GM04504 (cell line): ENCODE results near the gene KCNH6.

Experiments used
- DNase-seq: peaks from one replicate; pipeline ENCODE4 v3.0.0-alpha.2; 2012; ENCODE audit warnings: low read depth

KCNH6 gene

GRCh38 chr17:63512896-63513644, 10.1 kb upstream of the KCNH6 start:
- no peak for DNase-seq

DNA sequence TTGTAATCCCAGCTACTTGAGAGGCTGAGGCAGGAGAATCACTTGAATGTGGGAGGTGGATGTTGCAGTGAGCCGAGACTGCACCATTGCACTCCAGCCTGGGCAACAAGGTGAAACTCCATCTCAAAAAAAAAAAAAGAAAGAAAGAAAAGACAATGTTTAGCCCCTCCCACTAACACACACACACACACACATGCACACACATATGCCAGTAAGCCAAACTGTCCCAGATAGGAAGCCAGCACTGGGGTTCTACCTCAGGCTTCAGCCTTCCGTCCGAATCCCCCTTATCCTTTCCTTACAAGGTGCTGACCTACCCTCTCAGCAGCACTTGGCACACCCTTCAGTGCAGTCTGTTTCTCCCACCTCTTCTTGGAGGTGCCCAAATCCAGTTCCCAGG, 8.7 kb upstream of the KCNH6 start:
- DNase-seq, result no peak

GRCh38 chr17:63514974-63515373, 8.2 kb upstream of the KCNH6 start:
- no peak for DNase-seq

DNA sequence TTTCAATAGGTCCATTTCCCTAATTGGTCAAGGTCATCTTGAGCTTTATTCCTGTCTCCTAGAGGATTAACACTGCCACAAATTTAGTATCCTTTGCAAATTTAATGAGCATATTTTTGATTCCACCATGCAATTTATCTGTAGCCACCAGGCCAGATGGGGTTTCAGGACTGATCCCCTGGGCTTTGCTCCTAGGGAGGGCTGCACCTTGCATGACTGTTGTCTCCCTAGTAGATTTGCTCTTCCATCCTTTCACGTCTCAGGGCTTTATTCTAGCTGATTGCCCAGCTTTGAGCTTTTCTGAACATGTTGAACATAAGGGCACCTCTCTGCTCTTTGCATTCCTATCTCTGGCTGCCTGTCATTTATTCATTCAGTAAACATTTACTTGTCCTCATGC, 7.7 kb upstream of the KCNH6 start:
- DNase-seq, result no peak

GRCh38 chr17:63516910-63517824, 6.0 kb upstream of the KCNH6 start:
- peak; percentile 21 for DNase-seq

GRCh38 chr17:63517825-63518534, 5.2 kb upstream of the KCNH6 start:
- no peak for DNase-seq

GRCh38 chr17:63519116-63519881, 3.9 kb upstream of the KCNH6 start:
- DNase-seq, result no peak

DNA sequence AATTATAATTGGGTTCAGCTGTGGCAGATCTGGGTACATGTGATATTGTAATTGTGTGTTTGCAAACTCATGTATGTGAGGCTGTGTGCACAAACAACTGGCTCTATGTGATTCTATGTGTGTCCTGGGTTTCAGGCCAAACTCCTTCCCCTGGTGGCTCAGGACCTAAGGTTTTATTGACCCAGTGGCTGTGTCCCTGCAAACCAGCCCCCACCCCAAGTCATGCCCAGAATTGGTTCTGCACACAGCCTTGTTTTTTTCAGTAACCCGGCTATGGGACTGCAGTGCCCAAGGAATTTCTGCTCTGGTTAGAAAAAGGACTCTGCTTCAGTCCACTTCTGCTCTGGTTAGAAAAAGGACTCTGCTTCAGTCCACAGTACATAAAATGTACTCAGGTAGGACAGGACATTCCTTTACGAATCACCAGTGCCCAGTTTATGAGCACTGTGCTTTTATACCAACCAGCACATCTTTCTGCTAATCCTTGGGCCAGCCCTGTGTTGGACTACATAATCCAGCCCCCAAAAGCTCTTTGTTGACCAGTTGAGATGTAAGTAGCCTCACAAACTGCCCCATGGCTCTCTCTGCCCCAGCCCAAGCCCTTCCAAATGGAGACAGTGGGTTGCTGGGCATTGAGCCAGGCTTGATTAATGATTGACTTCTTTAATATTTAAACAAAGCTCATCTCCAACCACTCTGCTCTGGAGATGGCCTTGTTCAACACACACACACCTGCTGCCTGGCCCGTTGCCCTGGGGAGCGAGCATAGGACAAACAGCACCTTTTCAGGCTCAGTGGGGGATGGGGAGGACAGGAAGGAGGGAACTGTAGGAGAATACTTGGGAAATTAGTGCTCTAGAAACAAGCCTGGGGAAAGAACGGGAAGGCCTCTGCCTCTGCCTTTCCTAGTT, 2.9 kb upstream of the KCNH6 start:
- no peak for DNase-seq

- DNase-seq, result no peak
Measured at GRCh38 chr17:63524051-63524450, 893 bp downstream of the KCNH6 start.

DNA sequence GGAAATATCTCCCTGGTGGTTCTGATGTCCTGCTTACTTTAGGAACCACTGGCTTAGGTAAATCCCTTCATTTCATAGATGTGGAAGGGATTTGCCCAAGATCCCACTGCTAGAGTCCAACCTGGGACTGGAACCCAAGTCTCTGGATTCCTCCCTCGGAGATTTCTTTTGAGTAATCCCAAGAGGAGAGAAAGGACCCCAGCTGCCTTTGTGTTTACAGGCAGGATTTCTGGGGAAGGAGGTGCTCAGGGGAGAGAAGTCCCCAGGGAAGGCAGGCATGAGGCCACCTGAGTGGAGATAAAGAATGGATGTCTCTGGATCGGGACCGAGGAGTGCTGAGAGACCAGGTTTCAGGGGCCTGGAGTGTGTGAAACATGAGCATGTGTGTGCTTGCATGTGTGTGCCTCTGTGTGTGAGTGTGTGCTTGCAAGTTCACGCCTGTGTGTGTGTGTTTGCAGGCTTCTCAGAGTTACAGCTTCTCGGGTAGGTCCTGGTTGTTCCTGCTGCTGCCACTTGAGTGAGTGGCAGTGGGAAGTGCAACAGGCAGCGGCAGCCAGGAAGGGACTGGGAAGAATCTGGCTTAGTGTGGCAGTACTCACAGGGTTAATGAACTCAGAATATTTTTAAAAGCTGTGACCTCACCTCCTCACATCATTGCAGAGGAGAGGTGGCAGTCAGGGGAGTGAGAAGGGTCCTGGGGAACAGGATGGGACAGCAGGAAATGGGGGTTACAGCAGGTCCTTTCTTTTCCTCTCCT, 2.2 kb downstream of the KCNH6 start:
- no peak for DNase-seq

DNA sequence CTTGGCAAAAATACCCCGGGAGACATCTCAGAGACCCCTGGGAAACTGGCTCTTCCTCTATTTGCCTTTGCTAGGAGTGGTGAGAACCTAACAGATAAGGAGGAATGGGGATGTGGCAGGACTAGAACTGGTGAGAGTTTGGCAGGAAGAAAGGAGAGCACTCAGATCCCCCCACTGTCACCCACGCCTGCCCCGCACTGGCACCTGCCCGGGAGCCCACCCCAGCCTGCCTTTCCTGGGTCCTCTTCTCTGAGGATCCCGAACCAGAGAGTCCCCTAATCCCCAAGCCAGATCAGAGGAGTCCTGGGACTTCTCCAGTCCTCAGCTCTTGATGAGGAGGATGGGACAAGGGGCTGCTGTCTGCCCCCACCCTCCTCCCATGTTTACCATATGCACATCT, 3.7 kb downstream of the KCNH6 start:
- DNase-seq, result no peak

GRCh38 chr17:63528183-63528582, 5.0 kb downstream of the KCNH6 start:
- DNase-seq, result no peak

DNA sequence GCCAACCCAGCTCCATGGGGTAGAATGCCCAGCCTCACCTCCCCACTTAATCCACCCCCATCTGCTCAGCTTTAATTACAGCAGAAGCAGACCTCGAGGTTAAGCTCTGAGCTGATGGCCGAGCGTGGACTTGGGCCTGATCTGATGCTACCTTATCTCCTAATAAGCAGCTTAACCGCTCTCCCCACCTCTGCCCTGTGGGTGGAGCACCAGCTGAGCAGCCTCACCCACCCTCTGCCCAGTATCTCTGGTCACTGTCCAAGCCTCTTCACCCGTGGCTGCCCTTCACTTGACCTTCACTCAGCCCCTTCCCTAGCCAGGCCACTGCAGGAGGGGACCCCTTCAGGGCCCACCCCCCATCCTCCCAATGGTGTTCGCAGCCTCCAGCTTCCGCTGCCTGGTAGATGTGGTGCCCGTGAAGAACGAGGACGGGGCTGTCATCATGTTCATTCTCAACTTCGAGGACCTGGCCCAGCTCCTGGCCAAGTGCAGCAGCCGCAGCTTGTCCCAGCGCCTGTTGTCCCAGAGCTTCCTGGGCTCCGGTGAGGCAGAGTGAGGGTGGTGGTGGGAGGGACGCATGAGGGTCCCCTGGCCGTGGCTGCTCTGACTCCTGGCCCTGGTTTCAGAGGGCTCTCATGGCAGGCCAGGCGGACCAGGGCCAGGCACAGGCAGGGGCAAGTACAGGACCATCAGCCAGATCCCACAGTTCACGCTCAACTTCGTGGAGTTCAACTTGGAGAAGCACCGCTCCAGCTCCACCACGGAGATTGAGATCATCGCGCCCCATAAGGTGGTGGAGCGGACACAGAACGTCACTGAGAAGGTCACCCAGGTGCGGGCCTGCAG, 6.8 kb downstream of the KCNH6 start:
- no peak for DNase-seq

- no peak for DNase-seq
Measured at GRCh38 chr17:63530557-63531021, 7.4 kb downstream of the KCNH6 start.

DNA sequence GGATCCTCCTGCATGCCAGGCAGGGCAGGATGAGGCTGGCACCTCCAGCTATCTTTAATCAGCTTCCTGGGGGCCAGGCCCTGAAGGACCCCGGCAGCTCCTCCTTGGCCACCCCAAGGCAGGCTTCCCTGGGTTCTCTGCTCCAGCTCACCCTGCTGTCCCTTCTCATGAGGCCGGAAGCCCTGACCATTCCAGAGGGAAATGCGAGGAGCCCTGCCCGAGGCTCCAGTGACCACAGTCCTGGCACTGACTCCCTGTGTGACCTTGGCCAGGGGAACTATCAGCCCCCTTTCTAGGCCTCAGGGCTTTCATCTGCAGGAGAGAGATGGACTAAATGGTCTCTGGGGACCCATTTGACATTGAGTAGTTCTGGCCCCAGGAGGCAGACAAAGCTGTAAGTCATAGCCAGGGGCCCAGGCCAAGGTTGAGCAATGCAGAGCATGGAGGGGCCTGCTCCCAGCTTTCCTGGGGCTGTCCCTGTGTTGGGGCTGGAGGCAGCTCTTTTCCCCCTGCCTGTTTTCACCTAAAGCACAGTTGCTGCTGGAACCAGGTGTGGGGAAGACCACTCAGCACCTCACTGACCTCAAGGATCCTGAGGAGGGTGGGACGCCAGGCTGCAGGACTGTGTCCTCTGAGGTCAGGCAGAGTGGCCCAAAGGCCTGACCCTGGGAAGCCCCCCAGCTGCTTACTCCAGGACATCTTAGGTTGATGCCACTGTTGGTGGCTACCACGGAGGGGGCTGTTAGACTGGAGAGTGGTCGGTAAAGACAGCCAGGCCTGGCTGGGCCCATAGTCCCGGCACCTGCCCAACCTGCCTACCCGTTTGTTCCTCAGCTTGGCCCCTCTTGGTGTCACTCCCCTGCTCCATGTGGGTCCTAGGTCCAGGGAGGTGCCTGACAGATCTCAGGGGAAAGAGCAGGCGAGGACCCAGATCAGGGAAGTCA, 8.1 kb downstream of the KCNH6 start:
- DNase-seq, result no peak

DNA sequence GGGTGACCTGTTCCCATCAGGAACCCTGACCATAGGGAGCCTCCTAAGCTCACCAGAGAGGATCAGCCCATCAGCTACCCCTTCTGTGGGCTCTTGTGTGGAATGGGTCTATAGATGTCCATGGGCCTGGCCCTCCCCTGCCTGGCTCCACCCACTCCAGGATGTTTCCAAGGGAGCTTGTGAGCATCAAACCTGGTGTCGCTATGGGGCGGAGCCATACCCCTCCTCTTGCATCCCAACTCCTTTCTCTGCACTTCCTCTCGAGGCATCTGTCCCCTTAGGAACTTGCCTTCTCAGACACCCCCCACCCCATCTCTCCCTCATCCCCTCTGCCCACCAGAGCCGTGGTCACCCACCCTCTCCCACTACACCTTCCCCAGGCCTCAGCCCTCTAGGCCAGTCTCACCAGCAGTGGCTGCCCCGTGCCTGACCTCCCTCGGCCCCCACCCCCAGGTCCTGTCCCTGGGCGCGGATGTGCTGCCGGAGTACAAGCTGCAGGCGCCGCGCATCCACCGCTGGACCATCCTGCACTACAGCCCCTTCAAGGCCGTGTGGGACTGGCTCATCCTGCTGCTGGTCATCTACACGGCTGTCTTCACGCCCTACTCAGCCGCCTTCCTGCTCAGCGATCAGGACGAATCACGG, 10.4 kb downstream of the KCNH6 start:
- DNase-seq, result no peak

DNA sequence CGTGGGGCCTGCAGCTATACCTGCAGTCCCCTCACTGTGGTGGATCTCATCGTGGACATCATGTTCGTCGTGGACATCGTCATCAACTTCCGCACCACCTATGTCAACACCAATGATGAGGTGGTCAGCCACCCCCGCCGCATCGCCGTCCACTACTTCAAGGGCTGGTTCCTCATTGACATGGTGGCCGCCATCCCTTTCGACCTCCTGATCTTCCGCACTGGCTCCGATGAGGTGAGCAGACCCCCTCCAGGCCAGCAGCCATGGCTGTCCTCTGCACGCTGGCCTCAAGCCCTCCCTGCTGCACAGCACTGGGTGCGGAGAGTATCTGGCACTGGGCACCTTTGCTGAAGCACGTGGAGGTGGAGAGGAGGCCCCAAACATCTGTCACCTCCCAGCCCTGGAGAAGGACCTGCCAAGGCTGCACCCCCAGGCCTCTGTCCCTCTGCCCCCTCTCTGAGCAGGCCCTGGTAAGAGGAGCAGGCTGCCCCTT, 11.0 kb downstream of the KCNH6 start:
- no peak for DNase-seq
